ENCODE data around the gene CHMP1A. TPM values are rescaled to one million over a fixed set of nuclear protein-coding genes. Genes with fewer than 3 reads are reported as not detected.
A peak's percentile ranks its signal among the peaks of the same experiment; 100 is the strongest.

The CHMP1A gene
- total and polyA plus RNA-seq, 10 donors, result 44.4 to 96.2 (median 76.5) TPM

- 37 to 44% (median 38%) methylated on average over 28 to 32 of the region's 32 CpGs for WGBS, 5 donors
- Histone ChIP-seq H3K27me3 (replicated peaks in 1 of 7) (no peaks in the 10 kb centered on the region), H3K4me1 (peaks cover 13 to 60% (median 39%) of the 10 kb centered on the region in 6 donors), H3K4me3 (peak overlapping the region; percentile 78 to 100 (median 100)), H3K36me3 (peaks cover 0 to 43% (median 18%) of the 10 kb centered on the region in 6 donors), H3K27ac (peak overlapping the region in 5 of 8 donors; percentile 88 to 96 (median 92)), H3K9me3 (no peaks in the 10 kb centered on the region)
- intact Hi-C loops (cut with DNase I; ENCODE audit: low total_unique reads), result no loop called here
- TF ChIP-seq CTCF (IDR thresholded peaks at IDR 0.05 in 8 of 11, conservative IDR thresholded peaks at IDR 0.05 in 3 of 11) (no peak), POLR2A (IDR thresholded peaks at IDR 0.05) (no peak), POLR2AphosphoS5 (IDR thresholded peaks at IDR 0.05) (no peak)
- DNase-seq, result peak; percentile 84
Measured at GRCh38 chr16:89656435-89657121, 930 bp downstream of the CHMP1A start.

DNA sequence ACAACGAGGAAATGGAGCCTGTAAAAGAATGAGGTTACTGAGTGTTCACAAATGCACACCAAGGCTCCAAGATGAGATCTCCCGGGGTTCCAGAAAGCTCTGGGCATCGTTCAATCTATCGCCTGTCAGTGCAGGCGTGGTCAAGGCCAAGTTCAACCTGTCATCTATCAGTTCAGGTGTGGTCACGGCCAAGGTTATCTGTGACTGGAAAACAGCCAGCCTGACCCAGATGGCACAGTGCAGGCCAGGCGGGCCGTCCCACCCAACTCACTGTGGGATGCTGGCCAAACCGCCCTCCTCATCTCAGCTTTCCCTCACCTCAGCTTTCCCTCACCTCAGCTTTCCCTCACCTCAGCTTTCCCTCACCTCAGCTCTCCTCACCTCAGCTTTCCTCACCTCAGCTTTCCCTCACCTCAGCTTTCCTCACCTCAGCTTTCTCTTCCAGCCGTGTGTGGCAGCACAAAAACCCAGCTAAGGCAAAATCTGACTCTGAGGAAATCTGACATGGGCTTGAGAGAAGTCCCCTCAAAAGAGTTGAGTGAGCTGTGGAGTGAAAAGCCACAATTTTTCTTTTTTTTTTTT lies 2.4 kb downstream of the CHMP1A start:
- Histone ChIP-seq H3K9me3 (no peaks in the 10 kb centered on the region), H3K27me3 (replicated peaks in 1 of 7) (no peaks in the 10 kb centered on the region), H3K27ac (no peak overlapping the region), H3K4me3 (no peak overlapping the region), H3K36me3 (peaks cover 0 to 43% (median 23%) of the 10 kb centered on the region in 6 donors), H3K4me1 (peaks cover 13 to 62% (median 39%) of the 10 kb centered on the region in 6 donors)
- intact Hi-C loops (cut with DNase I; ENCODE audit: low total_unique reads), result no loop called here
- 68 to 88% (median 74%) methylated on average over 10 of the region's 10 CpGs for WGBS, 5 donors
- TF ChIP-seq CTCF (IDR thresholded peaks at IDR 0.05 in 8 of 11, conservative IDR thresholded peaks at IDR 0.05 in 3 of 11), result no peak
- TF ChIP-seq POLR2A (IDR thresholded peaks at IDR 0.05), result no peak
- TF ChIP-seq POLR2AphosphoS5 (IDR thresholded peaks at IDR 0.05), result no peak
- DNase-seq, result no peak

GRCh38 chr16:89653656-89654295 lies 3.7 kb downstream of the CHMP1A start:
- Histone ChIP-seq H3K4me1 (peaks cover 13 to 52% (median 34%) of the 10 kb centered on the region in 6 donors), H3K4me3 (no peak overlapping the region), H3K27me3 (replicated peaks in 1 of 7) (no peaks in the 10 kb centered on the region), H3K9me3 (no peaks in the 10 kb centered on the region), H3K27ac (no peak overlapping the region), H3K36me3 (peaks cover 0 to 57% (median 30%) of the 10 kb centered on the region in 6 donors)
- 86 to 91% (median 90%) methylated on average over 10 of the region's 10 CpGs for WGBS, 5 donors
- no peak for DNase-seq
- TF ChIP-seq POLR2AphosphoS5 (IDR thresholded peaks at IDR 0.05) (no peak), CTCF (IDR thresholded peaks at IDR 0.05 in 8 of 11, conservative IDR thresholded peaks at IDR 0.05 in 3 of 11) (no peak), POLR2A (IDR thresholded peaks at IDR 0.05) (no peak)
- intact Hi-C loops (cut with DNase I; ENCODE audit: low total_unique reads), result no loop called here

- intact Hi-C loops (cut with DNase I; ENCODE audit: low total_unique reads), result no loop called here
Measured at GRCh38 chr16:89651584-89651983, 5.9 kb downstream of the CHMP1A start.

More at GRCh38 chr16:89651584-89651983, 5.9 kb downstream of the CHMP1A start:
- DNase-seq, result no peak
- peaks cover 0 to 73% (median 42%) of the 10 kb centered on the region in 6 donors for H3K36me3 ChIP-seq
- no peaks in the 10 kb centered on the region for H3K9me3 ChIP-seq
- TF ChIP-seq POLR2AphosphoS5 (IDR thresholded peaks at IDR 0.05) (no peak), POLR2A (IDR thresholded peaks at IDR 0.05) (no peak), CTCF (IDR thresholded peaks at IDR 0.05 in 8 of 11, conservative IDR thresholded peaks at IDR 0.05 in 3 of 11) (no peak)
- H3K27me3 ChIP-seq (replicated peaks in 1 of 7), result no peaks in the 10 kb centered on the region
- WGBS, 5 donors, result 88 to 96% (median 93%) methylated on average over 11 to 15 of the region's 15 CpGs
- no peak overlapping the region for H3K4me3 ChIP-seq
- H3K27ac ChIP-seq, result no peak overlapping the region
- peaks cover 5 to 37% (median 21%) of the 10 kb centered on the region in 6 donors for H3K4me1 ChIP-seq
